Measurements from ENCODE around the gene COPS9. TPM values are rescaled to one million over a fixed set of nuclear protein-coding genes. Genes with fewer than 3 reads are reported as not detected.
A peak's percentile ranks its signal among the peaks of the same experiment; 100 is the strongest.

The COPS9 gene
- total RNA-seq, 1 donor from 2014 or later: 109 TPM

DNA sequence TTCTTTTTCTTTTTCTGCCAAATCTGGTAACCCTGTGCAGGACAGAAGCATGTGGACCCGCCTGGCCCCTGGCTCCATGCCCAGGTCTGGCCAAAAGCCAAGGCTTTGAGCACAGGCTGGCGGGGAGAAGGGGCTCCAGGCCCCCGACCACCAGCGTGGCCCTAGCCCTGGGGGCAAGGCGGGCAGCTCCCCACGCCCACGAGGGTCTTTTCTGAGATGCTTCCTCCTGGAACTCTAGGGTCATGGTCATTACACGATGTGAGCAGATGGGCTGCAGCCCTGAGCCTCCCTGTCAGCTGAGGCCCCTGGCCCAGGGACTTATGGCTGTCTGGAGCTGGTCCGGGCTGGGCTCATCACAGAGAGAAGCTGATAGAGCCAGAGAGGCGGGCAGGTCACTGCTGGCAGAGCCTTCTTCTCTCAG, 10.0 kb upstream of the COPS9 start:
- Histone ChIP-seq H3K4me1 (peaks cover 6% of the 10 kb centered on the region), H3K4me3 (no peak overlapping the region), H3K27ac (no peak overlapping the region), H3K36me3 (no peaks in the 10 kb centered on the region), H3K27me3 (ENCODE audit: low read depth) (peaks cover 37% of the 10 kb centered on the region), H3K9me3 (no peaks in the 10 kb centered on the region)
- intact Hi-C loops (cut with DNase I): no loop called here
- no peak for DNase-seq
- ATAC-seq: no peak
- TF ChIP-seq, protein P1, sequence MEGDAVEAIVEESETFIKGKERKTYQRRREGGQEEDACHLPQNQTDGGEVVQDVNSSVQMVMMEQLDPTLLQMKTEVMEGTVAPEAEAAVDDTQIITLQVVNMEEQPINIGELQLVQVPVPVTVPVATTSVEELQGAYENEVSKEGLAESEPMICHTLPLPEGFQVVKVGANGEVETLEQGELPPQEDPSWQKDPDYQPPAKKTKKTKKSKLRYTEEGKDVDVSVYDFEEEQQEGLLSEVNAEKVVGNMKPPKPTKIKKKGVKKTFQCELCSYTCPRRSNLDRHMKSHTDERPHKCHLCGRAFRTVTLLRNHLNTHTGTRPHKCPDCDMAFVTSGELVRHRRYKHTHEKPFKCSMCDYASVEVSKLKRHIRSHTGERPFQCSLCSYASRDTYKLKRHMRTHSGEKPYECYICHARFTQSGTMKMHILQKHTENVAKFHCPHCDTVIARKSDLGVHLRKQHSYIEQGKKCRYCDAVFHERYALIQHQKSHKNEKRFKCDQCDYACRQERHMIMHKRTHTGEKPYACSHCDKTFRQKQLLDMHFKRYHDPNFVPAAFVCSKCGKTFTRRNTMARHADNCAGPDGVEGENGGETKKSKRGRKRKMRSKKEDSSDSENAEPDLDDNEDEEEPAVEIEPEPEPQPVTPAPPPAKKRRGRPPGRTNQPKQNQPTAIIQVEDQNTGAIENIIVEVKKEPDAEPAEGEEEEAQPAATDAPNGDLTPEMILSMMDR (IDR thresholded peaks at IDR 0.05): no peak

DNA sequence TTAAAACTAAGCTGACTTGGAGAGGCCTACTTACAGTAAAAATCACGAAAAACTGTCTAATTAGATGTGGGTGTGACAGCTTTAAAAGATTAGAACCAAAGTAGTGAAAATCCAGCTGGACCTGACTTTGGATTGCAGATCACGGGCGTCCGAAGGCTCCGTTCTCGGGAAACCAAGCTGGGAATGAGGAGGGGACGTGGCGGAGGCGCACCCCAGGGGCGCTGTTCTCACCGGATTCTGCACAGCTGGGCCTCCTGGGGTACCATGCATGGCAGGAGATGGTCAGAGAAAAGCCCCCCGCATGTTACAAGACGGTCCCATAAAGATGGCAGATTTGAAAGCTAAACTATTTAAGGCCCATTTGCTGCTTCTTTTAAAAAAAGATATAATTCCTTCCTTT, 9.4 kb upstream of the COPS9 start:
- TF ChIP-seq, protein P1 (IDR thresholded peaks at IDR 0.05): no peak
- intact Hi-C loops (cut with DNase I): no loop called here
- Histone ChIP-seq H3K36me3 (no peaks in the 10 kb centered on the region), H3K9me3 (no peaks in the 10 kb centered on the region), H3K27me3 (ENCODE audit: low read depth) (peaks cover 37% of the 10 kb centered on the region), H3K4me3 (no peak overlapping the region), H3K27ac (no peak overlapping the region), H3K4me1 (peaks cover 6% of the 10 kb centered on the region)
- DNase-seq (no peak), ATAC-seq (no peak)

- H3K9me3 ChIP-seq: no peaks in the 10 kb centered on the region
- intact Hi-C loops (cut with DNase I): no loop called here
- H3K27ac ChIP-seq: no peak overlapping the region
- H3K4me1 ChIP-seq: peaks cover 6% of the 10 kb centered on the region
- DNase-seq: peak; percentile 46
- no peak for ATAC-seq
- no peaks in the 10 kb centered on the region for H3K36me3 ChIP-seq
- TF ChIP-seq, protein P1 (IDR thresholded peaks at IDR 0.05): no peak
- H3K4me3 ChIP-seq: no peak overlapping the region
- H3K27me3 ChIP-seq (ENCODE audit: low read depth): peaks cover 35% of the 10 kb centered on the region
Observed at GRCh38 chr2:240144649-240145261, 8.7 kb upstream of the COPS9 start.

DNA sequence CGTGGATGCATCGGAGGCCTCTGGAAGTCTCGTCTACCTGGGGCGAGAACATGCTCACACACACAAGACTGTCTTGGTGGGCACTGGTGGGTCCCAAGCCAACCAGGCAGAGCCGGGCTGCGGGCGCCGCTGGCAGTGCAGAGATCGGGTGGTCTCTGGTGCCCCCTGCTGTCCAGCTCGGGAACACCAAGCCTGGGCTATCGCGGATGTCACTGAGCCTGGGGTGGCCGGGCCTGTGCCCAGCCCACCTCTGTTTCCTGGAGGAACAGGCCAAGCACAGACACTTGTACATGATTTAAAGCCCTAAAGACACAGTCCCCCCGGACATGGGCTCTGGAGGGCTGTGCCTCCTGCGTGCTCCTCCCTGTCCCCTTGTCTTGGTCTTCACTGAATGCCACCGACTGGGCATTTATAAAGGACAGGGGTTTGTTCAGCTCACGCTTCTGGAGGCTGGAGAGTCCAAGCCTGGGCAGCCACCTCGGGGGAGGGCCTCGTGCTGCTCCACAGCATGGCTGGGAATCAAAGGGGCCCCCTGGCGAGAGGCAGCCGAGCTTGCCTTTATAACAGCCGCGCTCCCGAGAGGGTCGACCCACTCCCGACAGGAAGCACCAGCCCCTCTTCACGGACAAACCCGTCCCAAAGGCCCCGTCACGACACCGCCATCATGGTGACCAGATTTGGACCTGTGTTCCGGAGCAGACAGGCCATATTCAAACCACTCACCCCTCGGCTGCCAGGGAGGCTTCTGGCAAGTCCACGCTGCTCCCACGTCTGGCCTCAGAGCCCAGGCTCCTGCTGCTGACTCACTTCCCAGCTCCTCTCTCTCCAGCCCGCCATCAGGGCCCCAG, 7.9 kb upstream of the COPS9 start:
- H3K36me3 ChIP-seq: no peaks in the 10 kb centered on the region
- intact Hi-C loops (cut with DNase I): no loop called here
- TF ChIP-seq, protein P1 (IDR thresholded peaks at IDR 0.05): peak; percentile 96
- H3K27me3 ChIP-seq (ENCODE audit: low read depth): peaks cover 29% of the 10 kb centered on the region
- peaks cover 6% of the 10 kb centered on the region for H3K4me1 ChIP-seq
- DNase-seq (peak; percentile 81), ATAC-seq (peak; percentile 87 to 89)
- no peaks in the 10 kb centered on the region for H3K9me3 ChIP-seq
- no peak overlapping the region for H3K27ac ChIP-seq
- no peak overlapping the region for H3K4me3 ChIP-seq

DNA sequence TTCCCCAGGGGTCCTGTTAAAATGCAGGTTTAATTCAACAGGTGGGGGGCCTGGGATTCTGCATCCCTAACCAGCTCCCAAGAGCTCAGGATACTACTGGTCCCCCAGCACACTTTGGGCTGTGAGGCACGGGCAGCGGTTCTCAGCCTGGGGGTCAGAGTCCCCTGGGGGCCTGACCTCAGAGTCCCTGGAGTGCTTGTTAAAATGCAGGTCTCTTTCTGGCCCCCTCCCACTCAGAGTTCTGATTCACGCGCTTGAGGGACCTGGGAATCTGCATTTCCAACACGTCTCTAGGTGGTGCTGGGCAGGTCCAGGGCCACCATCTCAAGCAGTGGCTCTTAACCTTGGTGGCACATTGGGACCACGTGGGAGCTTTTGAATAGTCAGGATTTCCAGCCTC, 7.2 kb upstream of the COPS9 start:
- Histone ChIP-seq H3K4me1 (peaks cover 6% of the 10 kb centered on the region), H3K9me3 (no peaks in the 10 kb centered on the region), H3K4me3 (no peak overlapping the region), H3K36me3 (no peaks in the 10 kb centered on the region), H3K27ac (no peak overlapping the region), H3K27me3 (ENCODE audit: low read depth) (peaks cover 24% of the 10 kb centered on the region)
- DNase-seq (peak; percentile 13), ATAC-seq (no peak)
- intact Hi-C loops (cut with DNase I): no loop called here
- TF ChIP-seq, protein P1 (IDR thresholded peaks at IDR 0.05): no peak

All from lower lobe of right lung (tissue), 2 donors.